ENCODE data around the gene SHISA3.

DNA sequence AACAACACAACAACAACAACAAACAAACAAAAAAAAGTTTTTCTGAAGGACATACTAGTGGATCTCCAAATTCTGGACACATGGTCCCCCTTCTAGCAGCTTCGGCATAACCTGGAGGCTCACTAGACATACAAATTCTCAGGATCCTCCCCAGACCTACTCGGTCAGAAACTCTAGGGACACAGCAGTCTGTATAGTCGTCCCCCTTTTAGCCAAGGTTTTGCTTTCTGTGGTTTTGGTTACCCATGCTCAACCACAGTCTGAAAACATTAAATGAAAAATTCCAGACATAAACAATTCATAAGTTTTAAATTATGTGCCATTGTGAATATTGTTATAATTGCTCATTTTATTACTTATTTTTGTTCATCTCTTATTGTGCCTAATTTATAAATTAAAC lies 45.2 kb upstream of the SHISA3 start:
- TF ChIP-seq, protein P1, sequence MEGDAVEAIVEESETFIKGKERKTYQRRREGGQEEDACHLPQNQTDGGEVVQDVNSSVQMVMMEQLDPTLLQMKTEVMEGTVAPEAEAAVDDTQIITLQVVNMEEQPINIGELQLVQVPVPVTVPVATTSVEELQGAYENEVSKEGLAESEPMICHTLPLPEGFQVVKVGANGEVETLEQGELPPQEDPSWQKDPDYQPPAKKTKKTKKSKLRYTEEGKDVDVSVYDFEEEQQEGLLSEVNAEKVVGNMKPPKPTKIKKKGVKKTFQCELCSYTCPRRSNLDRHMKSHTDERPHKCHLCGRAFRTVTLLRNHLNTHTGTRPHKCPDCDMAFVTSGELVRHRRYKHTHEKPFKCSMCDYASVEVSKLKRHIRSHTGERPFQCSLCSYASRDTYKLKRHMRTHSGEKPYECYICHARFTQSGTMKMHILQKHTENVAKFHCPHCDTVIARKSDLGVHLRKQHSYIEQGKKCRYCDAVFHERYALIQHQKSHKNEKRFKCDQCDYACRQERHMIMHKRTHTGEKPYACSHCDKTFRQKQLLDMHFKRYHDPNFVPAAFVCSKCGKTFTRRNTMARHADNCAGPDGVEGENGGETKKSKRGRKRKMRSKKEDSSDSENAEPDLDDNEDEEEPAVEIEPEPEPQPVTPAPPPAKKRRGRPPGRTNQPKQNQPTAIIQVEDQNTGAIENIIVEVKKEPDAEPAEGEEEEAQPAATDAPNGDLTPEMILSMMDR (IDR thresholded peaks at IDR 0.05): no peak
- TF ChIP-seq, protein P2, sequence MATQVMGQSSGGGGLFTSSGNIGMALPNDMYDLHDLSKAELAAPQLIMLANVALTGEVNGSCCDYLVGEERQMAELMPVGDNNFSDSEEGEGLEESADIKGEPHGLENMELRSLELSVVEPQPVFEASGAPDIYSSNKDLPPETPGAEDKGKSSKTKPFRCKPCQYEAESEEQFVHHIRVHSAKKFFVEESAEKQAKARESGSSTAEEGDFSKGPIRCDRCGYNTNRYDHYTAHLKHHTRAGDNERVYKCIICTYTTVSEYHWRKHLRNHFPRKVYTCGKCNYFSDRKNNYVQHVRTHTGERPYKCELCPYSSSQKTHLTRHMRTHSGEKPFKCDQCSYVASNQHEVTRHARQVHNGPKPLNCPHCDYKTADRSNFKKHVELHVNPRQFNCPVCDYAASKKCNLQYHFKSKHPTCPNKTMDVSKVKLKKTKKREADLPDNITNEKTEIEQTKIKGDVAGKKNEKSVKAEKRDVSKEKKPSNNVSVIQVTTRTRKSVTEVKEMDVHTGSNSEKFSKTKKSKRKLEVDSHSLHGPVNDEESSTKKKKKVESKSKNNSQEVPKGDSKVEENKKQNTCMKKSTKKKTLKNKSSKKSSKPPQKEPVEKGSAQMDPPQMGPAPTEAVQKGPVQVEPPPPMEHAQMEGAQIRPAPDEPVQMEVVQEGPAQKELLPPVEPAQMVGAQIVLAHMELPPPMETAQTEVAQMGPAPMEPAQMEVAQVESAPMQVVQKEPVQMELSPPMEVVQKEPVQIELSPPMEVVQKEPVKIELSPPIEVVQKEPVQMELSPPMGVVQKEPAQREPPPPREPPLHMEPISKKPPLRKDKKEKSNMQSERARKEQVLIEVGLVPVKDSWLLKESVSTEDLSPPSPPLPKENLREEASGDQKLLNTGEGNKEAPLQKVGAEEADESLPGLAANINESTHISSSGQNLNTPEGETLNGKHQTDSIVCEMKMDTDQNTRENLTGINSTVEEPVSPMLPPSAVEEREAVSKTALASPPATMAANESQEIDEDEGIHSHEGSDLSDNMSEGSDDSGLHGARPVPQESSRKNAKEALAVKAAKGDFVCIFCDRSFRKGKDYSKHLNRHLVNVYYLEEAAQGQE (IDR thresholded peaks at IDR 0.05; ENCODE audit: insufficient read depth in 1 of 2, low read depth in 2 of 2, low read length in 1 of 2): no peak
